Bronchial smooth muscle cell (primary cell): ENCODE data around the gene TBRG4. TPM values are rescaled to one million over a fixed set of nuclear protein-coding genes. Genes with fewer than 3 reads are reported as not detected.

Experiments
- total RNA-seq: library from RNA; depleted of rRNA; stranded (reverse); fragments of >200 nt; gene quantifications from 2 replicates; pipeline ENCODE4 v1.2.1, GENCODE V29; 2014

Gene TBRG4
- total RNA-seq = 37.2 and 39.4 TPM in 2 replicates

GRCh38 chr7:45111298-45112223, at the start of gene TBRG4:
TBRG4 (minus strand) TSS chr7:45111697; CDS start chr7:45109237, 2,460 bp downstream.

GRCh38 chr7:45157653-45158401, 46.3 kb upstream of the TBRG4 start, which contains the start of gene RAMP3:
RAMP3 (plus strand) TSS chr7:45157791; CDS start chr7:45157829, 38 bp downstream.

GRCh38 chr7:45088821-45089340, 22.6 kb downstream of the TBRG4 start, which contains the start of gene NACAD:
NACAD (minus strand) TSS chr7:45088969; CDS start chr7:45088894, 75 bp downstream.

Other genes starting within 250 kb of the TBRG4 start
- 6.9 and 13.2 TPM in 2 replicates for gene PURB, start 226.2 kb downstream of the TBRG4 start, total RNA-seq
- under 0.01 TPM in 2 replicates for gene MYO1G, start 132.7 kb downstream of the TBRG4 start, total RNA-seq
- gene CCM2, start 111.5 kb downstream of the TBRG4 start, total RNA-seq = 39.6 and 49.7 TPM in 2 replicates
- gene NACAD, start 22.7 kb downstream of the TBRG4 start, total RNA-seq = 1.7 and 2.8 TPM in 2 replicates
- gene RAMP3, start 46.1 kb upstream of the TBRG4 start, total RNA-seq = 0.17 TPM in 1 of 2 replicates, not detected in the other